ENCODE measurements around the gene ID1. TPM values are rescaled to one million over a fixed set of nuclear protein-coding genes. Genes with fewer than 3 reads are reported as not detected.

Gene ID1
- total RNA-seq, 1 experiment from 2014 or later: 360 TPM

DNA sequence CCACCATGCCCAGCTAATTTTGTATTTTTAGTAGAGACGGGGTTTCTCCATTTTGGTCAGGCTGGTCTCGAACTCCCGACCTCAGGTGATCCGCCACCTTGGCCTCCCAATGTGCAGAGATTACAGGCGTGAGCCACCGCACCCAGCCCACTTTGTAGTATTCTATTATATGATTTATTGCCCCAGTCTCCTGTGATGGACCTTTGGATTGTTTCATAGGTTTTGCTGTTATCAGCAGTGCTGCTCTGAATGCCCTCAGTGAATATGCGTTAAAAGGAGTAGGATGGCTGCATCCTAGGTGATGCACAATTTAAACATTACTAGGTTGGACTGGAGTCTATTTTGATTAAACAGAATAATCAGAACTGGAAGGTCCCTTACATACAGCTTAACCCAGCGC lies 10.3 kb downstream of the ID1 start:
- H3K79me2 ChIP-seq (ENCODE audit: insufficient read depth, low read length): no peaks in the 10 kb centered on the region
- Mint-ChIP-seq H3K9me3 (no peaks in the 10 kb centered on the region; a peak in 1 of 5 replicates), H3K4me1 (peaks cover 8 to 13% of the 10 kb centered on the region in 2 experiments), H3K4me3 (no peak overlapping the region), H3K36me3 (ENCODE audit: insufficient read depth in 1 of 3, low read depth in 3 of 3) (no peaks in the 10 kb centered on the region; a peak in 1 of 7 replicates), H3K27ac (no peak overlapping the region), H3K27me3 (ENCODE audit: low read depth) (peaks cover 21% of the 10 kb centered on the region)
- no peak overlapping the region for H2BK15ac ChIP-seq (ENCODE audit: low read depth, low read length)
- H3K79me1 ChIP-seq (ENCODE audit: insufficient read depth, low read depth, low read length, poor library complexity, severe bottlenecking): no peaks in the 10 kb centered on the region
- H2BK120ac ChIP-seq (ENCODE audit: low read depth, low read length, poor library complexity, severe bottlenecking): no peak overlapping the region
- H3K14ac ChIP-seq (ENCODE audit: insufficient read depth, low read length): no peak overlapping the region
- no peak overlapping the region for H2AK5ac ChIP-seq (ENCODE audit: insufficient read length, low read length)
- WGBS (ENCODE audit: extremely low coverage, insufficient read length, low lambda C conversion rate): no CpG with 5 or more reads among the region's 8 CpGs
- H4K20me1 ChIP-seq (ENCODE audit: control insufficient read depth, insufficient read depth, insufficient read length): no peaks in the 10 kb centered on the region
- no peaks in the 10 kb centered on the region for H3K23me2 ChIP-seq (ENCODE audit: insufficient read length, low read depth, low read length, poor library complexity, severe bottlenecking)
- DNase-seq: no peak
- no peak overlapping the region for H2AFZ ChIP-seq (ENCODE audit: low read length)
- H3K4me2 ChIP-seq (ENCODE audit: insufficient read depth, insufficient read length, low read length): no peak overlapping the region
- H3K56ac ChIP-seq (ENCODE audit: insufficient read length, low read depth, low read length): no peak overlapping the region
- H3K27me3 ChIP-seq (ENCODE audit: insufficient read depth, low read length): no peaks in the 10 kb centered on the region
- no peak overlapping the region for H3K23ac ChIP-seq (ENCODE audit: insufficient read length, low read depth, low read length)
- no peak overlapping the region for H2BK12ac ChIP-seq (ENCODE audit: insufficient read length, low read depth, low read length)
- H3T11ph ChIP-seq (ENCODE audit: low read length): no peak overlapping the region
- no peak overlapping the region for H3K27ac ChIP-seq (ENCODE audit: insufficient read length, low read depth, low read length)
- H3K9me3 ChIP-seq (ENCODE audit: control insufficient read depth, low read depth, low read length): no peaks in the 10 kb centered on the region
- H3K18ac ChIP-seq (ENCODE audit: insufficient read length, low read depth, low read length): no peak overlapping the region
- H2BK5ac ChIP-seq (ENCODE audit: insufficient read length, low read length): no peak overlapping the region
- no peak overlapping the region for H4K8ac ChIP-seq (replicated peaks; ENCODE audit: insufficient read length, low read depth, low read length)
- TF ChIP-seq, protein P1, sequence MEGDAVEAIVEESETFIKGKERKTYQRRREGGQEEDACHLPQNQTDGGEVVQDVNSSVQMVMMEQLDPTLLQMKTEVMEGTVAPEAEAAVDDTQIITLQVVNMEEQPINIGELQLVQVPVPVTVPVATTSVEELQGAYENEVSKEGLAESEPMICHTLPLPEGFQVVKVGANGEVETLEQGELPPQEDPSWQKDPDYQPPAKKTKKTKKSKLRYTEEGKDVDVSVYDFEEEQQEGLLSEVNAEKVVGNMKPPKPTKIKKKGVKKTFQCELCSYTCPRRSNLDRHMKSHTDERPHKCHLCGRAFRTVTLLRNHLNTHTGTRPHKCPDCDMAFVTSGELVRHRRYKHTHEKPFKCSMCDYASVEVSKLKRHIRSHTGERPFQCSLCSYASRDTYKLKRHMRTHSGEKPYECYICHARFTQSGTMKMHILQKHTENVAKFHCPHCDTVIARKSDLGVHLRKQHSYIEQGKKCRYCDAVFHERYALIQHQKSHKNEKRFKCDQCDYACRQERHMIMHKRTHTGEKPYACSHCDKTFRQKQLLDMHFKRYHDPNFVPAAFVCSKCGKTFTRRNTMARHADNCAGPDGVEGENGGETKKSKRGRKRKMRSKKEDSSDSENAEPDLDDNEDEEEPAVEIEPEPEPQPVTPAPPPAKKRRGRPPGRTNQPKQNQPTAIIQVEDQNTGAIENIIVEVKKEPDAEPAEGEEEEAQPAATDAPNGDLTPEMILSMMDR (conservative IDR thresholded peaks at IDR 0.05): no peak
- H3K4me1 ChIP-seq (ENCODE audit: insufficient read depth, low read length): no peaks in the 10 kb centered on the region
- H2BK20ac ChIP-seq (ENCODE audit: low read depth, low read length, poor library complexity, severe bottlenecking): no peak overlapping the region
- H4K91ac ChIP-seq (ENCODE audit: insufficient read length, low read depth, low read length): no peak overlapping the region
- H3K4ac ChIP-seq (ENCODE audit: low read depth, low read length): no peak overlapping the region
- H3K9ac ChIP-seq (ENCODE audit: extremely low read depth, insufficient read length, low read length): no peak overlapping the region
- H4K5ac ChIP-seq (ENCODE audit: insufficient read length, low read depth, low read length): no peak overlapping the region
